Panc1 (cell line): ENCODE results near the gene RAB3IP. TPM values are rescaled to one million over a fixed set of nuclear protein-coding genes. Genes with fewer than 3 reads are reported as not detected.

Source experiments
- ATAC-seq: fragments of 200-7000 bp; cut with Tn5 transposase; 2 replicates; pipeline ENCODE4 v1.9.1; 2020; ENCODE audit warnings: mild to moderate bottlenecking, moderate library complexity
- BruUV-seq: library from RNA; stranded (reverse); fragments of 400-500 nt; replicated peaks from 2 replicates; lab custom pipeline; 2021; lab: Mats Ljungman, UMichigan
- CTCF ChIA-PET: fragments of 300-600 bp; sonication (Branson Sonifier 250); formaldehyde crosslinking; loops from one replicate; lab custom pipeline; 2022; ENCODE audit warnings: antibody characterized with exemption; lab: Charles Lee
- POLR2A ChIA-PET: fragments of 300-600 bp; sonication (Branson Sonifier 250); formaldehyde crosslinking; loops from one replicate; lab custom pipeline; 2022; ENCODE audit warnings: antibody characterized with exemption; lab: Charles Lee
- DNase-seq: peaks from one replicate; pipeline ENCODE4 v3.0.0-alpha.2; 2010; ENCODE audit warnings: low read depth, low spot score
- H3K27ac ChIP-seq: 2 replicates; pipeline ENCODE4 v1.5.1; 2011; ENCODE audit warnings: mild to moderate bottlenecking, low read length, inconsistent platforms
- H3K27me3 ChIP-seq: fragments of 200-500 bp; sonication (Bioruptor generic); 2 replicates; pipeline ENCODE4 v1.6.0; 2014; ENCODE audit warnings: low read length, inconsistent platforms; ENCODE audit not compliant: control insufficient read depth, insufficient read depth
- H3K36me3 ChIP-seq: fragments of 200-500 bp; sonication (Bioruptor generic); 2 replicates; pipeline ENCODE4 v1.5.1; 2014; ENCODE audit warnings: inconsistent platforms, mild to moderate bottlenecking, low read length, moderate library complexity; ENCODE audit not compliant: control insufficient read depth, insufficient read depth
- H3K4me1 ChIP-seq: 2 replicates; pipeline ENCODE4 v1.5.1; 2011; ENCODE audit warnings: inconsistent platforms, mild to moderate bottlenecking, low read length, moderate library complexity; ENCODE audit not compliant: control insufficient read depth, insufficient read depth
- H3K4me3 ChIP-seq, 2 experiments: 2 replicates each; pipeline ENCODE4 v1.5.1; 2011 to 2012; ENCODE audit warnings: low read depth in 2 of 2, low read length in 2 of 2, mild to moderate bottlenecking in 2 of 2, inconsistent platforms in 1 of 2, moderate library complexity in 1 of 2
- H3K9me3 ChIP-seq: fragments of 200-500 bp; sonication (Bioruptor generic); 2 replicates; pipeline ENCODE4 v1.5.1; 2014; ENCODE audit warnings: low read depth, mild to moderate bottlenecking, inconsistent platforms, low read length, moderate library complexity; ENCODE audit not compliant: control insufficient read depth, insufficient read depth
- POLR2AphosphoS5 ChIP-seq: IDR thresholded peaks from 2 replicates; pipeline ENCODE4 v1.6.1; 2012; ENCODE audit warnings: mild to moderate bottlenecking, low read depth, low read length, moderate library complexity
- SIN3A ChIP-seq: IDR thresholded peaks from 2 replicates; pipeline ENCODE4 v1.6.1; 2012; ENCODE audit warnings: low read depth, mild to moderate bottlenecking, low read length, moderate library complexity, borderline replicate concordance; ENCODE audit not compliant: insufficient read depth
- TCF7L2 ChIP-seq: IDR thresholded peaks from 2 replicates; pipeline ENCODE4 v1.6.1; 2011; ENCODE audit warnings: mild to moderate bottlenecking, low read depth, low read length, inconsistent platforms
- in situ Hi-C: cut with HindIII; loops from 2 replicates; pipeline ENCODE4 v1.10.0; 2016; ENCODE audit warnings: low sequenced_read_pairs, low pct_unique_long_range_greater_than_20kb
- intact Hi-C: fragments of 100-400 bp; cut with micrococcal nuclease; formaldehyde crosslinking; loops from one replicate; pipeline ENCODE4 v1.10.0; 2022; ENCODE audit not compliant: unreplicated experiment
- total RNA-seq: library from RNA; stranded (reverse); gene quantifications from one replicate; pipeline ENCODE4 v1.2.1, GENCODE V29; 2021; ENCODE audit not compliant: unreplicated experiment
- TF ChIP-seq, protein P1 (sequence below): fragments of 450-650 bp; IDR thresholded peaks from 2 replicates; pipeline ENCODE4 v1.5.1; 2017; ENCODE audit warnings: mild to moderate bottlenecking
- TF ChIP-seq, protein P2 (sequence below), 2 experiments: IDR thresholded peaks; 2 replicates each; pipeline ENCODE4 v1.6.1; 2011 to 2012; ENCODE audit warnings: low read depth in 2 of 2, control low read depth in 1 of 2, low read length in 1 of 2, mild to moderate bottlenecking in 1 of 2, moderate library complexity in 1 of 2; ENCODE audit not compliant: insufficient read depth in 1 of 2

The RAB3IP gene
- total RNA-seq, 1 experiment from 2014 or later: 22.9 TPM

DNA sequence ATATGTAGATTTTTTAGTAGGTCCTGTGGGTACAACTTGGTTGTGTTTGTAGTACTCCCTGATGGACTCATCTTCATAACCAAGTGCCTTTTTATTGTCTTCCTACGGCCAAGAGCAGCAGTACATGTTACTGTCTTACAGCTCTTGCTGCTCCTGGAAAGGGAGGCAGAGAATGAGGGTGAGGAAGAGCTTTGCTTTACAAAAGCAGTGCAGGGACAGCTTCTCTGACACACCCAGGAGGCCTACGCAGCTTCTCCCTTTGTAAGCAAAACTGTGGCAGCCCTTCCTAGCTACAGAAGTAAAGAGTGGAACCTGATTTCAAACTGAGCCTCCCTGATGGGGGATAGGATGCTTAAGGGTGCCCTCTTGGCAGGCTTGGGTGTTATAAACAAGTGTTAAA is 104.9 kb downstream of the RAB3IP start:
- POLR2A ChIA-PET: no interaction called here
- H3K9me3 ChIP-seq: no peaks in the 10 kb centered on the region
- intact Hi-C loops: no loop called here
- no peak overlapping the region for H3K27ac ChIP-seq
- in situ Hi-C loops: no loop called here
- BruUV-seq: no TSS peak
- no peaks in the 10 kb centered on the region for H3K36me3 ChIP-seq
- CTCF ChIA-PET: no interaction called here
- ATAC-seq (no peak), DNase-seq (no peak)
- H3K4me1 ChIP-seq: no peaks in the 10 kb centered on the region
- no peak for TF ChIP-seq POLR2AphosphoS5
- TF ChIP-seq, protein P1, sequence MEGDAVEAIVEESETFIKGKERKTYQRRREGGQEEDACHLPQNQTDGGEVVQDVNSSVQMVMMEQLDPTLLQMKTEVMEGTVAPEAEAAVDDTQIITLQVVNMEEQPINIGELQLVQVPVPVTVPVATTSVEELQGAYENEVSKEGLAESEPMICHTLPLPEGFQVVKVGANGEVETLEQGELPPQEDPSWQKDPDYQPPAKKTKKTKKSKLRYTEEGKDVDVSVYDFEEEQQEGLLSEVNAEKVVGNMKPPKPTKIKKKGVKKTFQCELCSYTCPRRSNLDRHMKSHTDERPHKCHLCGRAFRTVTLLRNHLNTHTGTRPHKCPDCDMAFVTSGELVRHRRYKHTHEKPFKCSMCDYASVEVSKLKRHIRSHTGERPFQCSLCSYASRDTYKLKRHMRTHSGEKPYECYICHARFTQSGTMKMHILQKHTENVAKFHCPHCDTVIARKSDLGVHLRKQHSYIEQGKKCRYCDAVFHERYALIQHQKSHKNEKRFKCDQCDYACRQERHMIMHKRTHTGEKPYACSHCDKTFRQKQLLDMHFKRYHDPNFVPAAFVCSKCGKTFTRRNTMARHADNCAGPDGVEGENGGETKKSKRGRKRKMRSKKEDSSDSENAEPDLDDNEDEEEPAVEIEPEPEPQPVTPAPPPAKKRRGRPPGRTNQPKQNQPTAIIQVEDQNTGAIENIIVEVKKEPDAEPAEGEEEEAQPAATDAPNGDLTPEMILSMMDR: no peak
- TF ChIP-seq SIN3A: no peak
- TF ChIP-seq TCF7L2: no peak
- TF ChIP-seq, protein P2, sequence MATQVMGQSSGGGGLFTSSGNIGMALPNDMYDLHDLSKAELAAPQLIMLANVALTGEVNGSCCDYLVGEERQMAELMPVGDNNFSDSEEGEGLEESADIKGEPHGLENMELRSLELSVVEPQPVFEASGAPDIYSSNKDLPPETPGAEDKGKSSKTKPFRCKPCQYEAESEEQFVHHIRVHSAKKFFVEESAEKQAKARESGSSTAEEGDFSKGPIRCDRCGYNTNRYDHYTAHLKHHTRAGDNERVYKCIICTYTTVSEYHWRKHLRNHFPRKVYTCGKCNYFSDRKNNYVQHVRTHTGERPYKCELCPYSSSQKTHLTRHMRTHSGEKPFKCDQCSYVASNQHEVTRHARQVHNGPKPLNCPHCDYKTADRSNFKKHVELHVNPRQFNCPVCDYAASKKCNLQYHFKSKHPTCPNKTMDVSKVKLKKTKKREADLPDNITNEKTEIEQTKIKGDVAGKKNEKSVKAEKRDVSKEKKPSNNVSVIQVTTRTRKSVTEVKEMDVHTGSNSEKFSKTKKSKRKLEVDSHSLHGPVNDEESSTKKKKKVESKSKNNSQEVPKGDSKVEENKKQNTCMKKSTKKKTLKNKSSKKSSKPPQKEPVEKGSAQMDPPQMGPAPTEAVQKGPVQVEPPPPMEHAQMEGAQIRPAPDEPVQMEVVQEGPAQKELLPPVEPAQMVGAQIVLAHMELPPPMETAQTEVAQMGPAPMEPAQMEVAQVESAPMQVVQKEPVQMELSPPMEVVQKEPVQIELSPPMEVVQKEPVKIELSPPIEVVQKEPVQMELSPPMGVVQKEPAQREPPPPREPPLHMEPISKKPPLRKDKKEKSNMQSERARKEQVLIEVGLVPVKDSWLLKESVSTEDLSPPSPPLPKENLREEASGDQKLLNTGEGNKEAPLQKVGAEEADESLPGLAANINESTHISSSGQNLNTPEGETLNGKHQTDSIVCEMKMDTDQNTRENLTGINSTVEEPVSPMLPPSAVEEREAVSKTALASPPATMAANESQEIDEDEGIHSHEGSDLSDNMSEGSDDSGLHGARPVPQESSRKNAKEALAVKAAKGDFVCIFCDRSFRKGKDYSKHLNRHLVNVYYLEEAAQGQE (IDR thresholded peaks at IDR 0.05; ENCODE audit: insufficient read depth in 1 of 2, low read depth in 2 of 2, low read length in 1 of 2): no peak
- H3K27me3 ChIP-seq: peaks cover 3% of the 10 kb centered on the region; the same call in 1 of the 2 replicates
- no peak overlapping the region for H3K4me3 ChIP-seq

DNA sequence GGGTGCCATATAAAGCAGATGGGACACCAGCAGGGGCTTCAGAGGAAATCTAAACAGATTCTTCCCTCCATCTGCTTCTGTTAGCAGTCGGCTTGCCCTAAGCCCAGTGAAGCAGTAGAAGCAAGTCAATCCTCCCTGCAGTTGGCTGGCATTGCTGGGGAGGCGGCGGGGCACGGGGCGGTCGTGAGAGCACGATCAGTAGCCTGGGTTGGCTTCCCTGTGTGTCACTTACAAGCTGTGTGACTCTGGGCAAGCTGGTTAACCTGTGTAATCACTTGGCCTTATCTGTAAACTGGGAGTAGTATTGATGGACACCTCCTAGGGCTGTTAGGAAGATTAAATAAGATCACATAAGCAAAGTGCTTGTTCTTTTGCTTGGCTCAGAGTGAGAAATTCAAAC is 105.8 kb downstream of the RAB3IP start:
- ChIA-PET POLR2A (no interaction called here), CTCF (no interaction called here)
- TF ChIP-seq, protein P2 (IDR thresholded peaks at IDR 0.05; ENCODE audit: insufficient read depth in 1 of 2, low read depth in 2 of 2, low read length in 1 of 2): no peak
- H3K27ac ChIP-seq: no peak overlapping the region
- no peaks in the 10 kb centered on the region for H3K36me3 ChIP-seq
- no TSS peak for BruUV-seq
- ATAC-seq (no peak), DNase-seq (no peak)
- in situ Hi-C loops (no loop called here), intact Hi-C loops (no loop called here)
- H3K9me3 ChIP-seq: no peaks in the 10 kb centered on the region
- H3K4me1 ChIP-seq: no peaks in the 10 kb centered on the region
- H3K27me3 ChIP-seq: peaks cover 3% of the 10 kb centered on the region; the same call in 1 of the 2 replicates
- no peak overlapping the region for H3K4me3 ChIP-seq
